Natural killer cell (primary cell): Measurements from ENCODE around the gene CHD3. TPM values are rescaled to one million over a fixed set of nuclear protein-coding genes. Genes with fewer than 3 reads are reported as not detected.

ENCODE experiments used
- ATAC-seq, 3 donors: fragments of 150-1000 bp in 2 of 3; fragments of 200-7000 bp in 1 of 3; cut with Tn5 transposase; 1 replicate in 1 of 3; 2 replicates in 2 of 3; pipeline ENCODE4 v1.10.0; 2021; ENCODE audit warnings: mild to moderate bottlenecking in 2 of 3, moderate library complexity in 2 of 3
- DNase-seq, 2 donors: peaks; one replicate each; pipeline versions ENCODE4 v3.0.0 to v3.0.0-alpha.2; 2013 to 2021; ENCODE audit warnings: mixed read lengths in 1 of 2
- H3K27ac ChIP-seq: one replicate; pipeline ENCODE4 v1.5.1; 2013; ENCODE audit warnings: mild to moderate bottlenecking, low read length
- H3K27me3 ChIP-seq: one replicate; pipeline ENCODE4 v1.6.1; 2013; ENCODE audit warnings: low read length; ENCODE audit not compliant: control insufficient read depth, insufficient read depth
- H3K36me3 ChIP-seq: one replicate; pipeline ENCODE4 v1.6.1; 2013; ENCODE audit warnings: low read length; ENCODE audit not compliant: control insufficient read depth, insufficient read depth
- H3K4me1 ChIP-seq: one replicate; pipeline ENCODE4 v1.6.1; 2013; ENCODE audit warnings: low read length; ENCODE audit not compliant: control insufficient read depth, insufficient read depth
- H3K4me3 ChIP-seq: one replicate; pipeline ENCODE4 v1.5.1; 2013; ENCODE audit warnings: low read length
- H3K9me3 ChIP-seq: one replicate; pipeline ENCODE4 v1.6.1; 2013; ENCODE audit warnings: low read length; ENCODE audit not compliant: control insufficient read depth, insufficient read depth
- H3K27ac Mint-ChIP-seq, 2 donors: one replicate each; pipeline ENCODE4 v1.8.0; 2022; ENCODE audit warnings: mild to moderate bottlenecking in 2 of 2, mixed read lengths in 2 of 2, moderate library complexity in 1 of 2
- H3K27me3 Mint-ChIP-seq, 2 donors: one replicate each; pipeline ENCODE4 v1.8.0; 2022; ENCODE audit warnings: low read depth in 2 of 2, mixed read lengths in 2 of 2
- H3K36me3 Mint-ChIP-seq: one replicate; pipeline ENCODE4 v1.8.0; 2022; ENCODE audit warnings: mixed read lengths
- H3K4me1 Mint-ChIP-seq, 2 donors: one replicate each; pipeline ENCODE4 v1.8.0; 2022; ENCODE audit warnings: mixed read lengths in 2 of 2
- H3K4me3 Mint-ChIP-seq: one replicate; pipeline ENCODE4 v1.8.0; 2022; ENCODE audit warnings: mild to moderate bottlenecking, moderate library complexity, mixed read lengths
- H3K9me3 Mint-ChIP-seq, 2 donors: one replicate each; pipeline ENCODE4 v1.8.0; 2022; ENCODE audit warnings: mixed read lengths in 2 of 2
- CTCF ChIP-seq: fragments of 200-600 bp; IDR thresholded peaks from one replicate; pipeline ENCODE4 v1.8.0; 2022; ENCODE audit warnings: antibody characterized with exemption
- whole genome bisulfite sequencing: methylation state at CpG from one replicate; pipeline ENCODE4 v1.1.7; 2013; ENCODE audit warnings: missing lambda C conversion rate; ENCODE audit not compliant: insufficient coverage; 5-methylcytosine and 5-hydroxymethylcytosine counted together
- intact Hi-C: fragments of 100-400 bp; cut with micrococcal nuclease; formaldehyde crosslinking; loops from one replicate; pipeline ENCODE4 v1.14.2; 2022
- total RNA-seq, 4 donors: library from RNA; stranded (reverse); fragments of 120-200 nt in 1 of 4; gene quantifications; one replicate each; pipeline versions ENCODE4 v1.2.3 to v1.2.4, GENCODE V29; 2013 to 2022

CHD3 gene
- total RNA-seq, 3 donors from 2014 or later (not counting 1 experiment from before 2014, with no cell fraction given), result 215 to 275 (median 218) TPM

- H3K27ac ChIP-seq, result no peak overlapping the region
- TF ChIP-seq CTCF, result no peak
- Mint-ChIP-seq H3K4me3 (peak overlapping the region; percentile 67), H3K9me3 (no peaks in the 10 kb centered on the region), H3K27ac (peak overlapping the region; percentile 74 to 83), H3K36me3 (no peaks in the 10 kb centered on the region), H3K4me1 (peaks cover 12 to 17% of the 10 kb centered on the region in 2 donors), H3K27me3 (no peaks in the 10 kb centered on the region)
- H3K36me3 ChIP-seq, result peaks cover 6% of the 10 kb centered on the region
- H3K4me3 ChIP-seq, result no peak overlapping the region
- DNase-seq (peak in 1 of 2 donors; percentile 39), ATAC-seq (no peak)
- H3K4me1 ChIP-seq, result peaks cover 42% of the 10 kb centered on the region
- 96% methylated on average over 50 of the region's 51 CpGs for WGBS
- H3K9me3 ChIP-seq, result no peaks in the 10 kb centered on the region
- intact Hi-C loops, result loop anchor here (10.0 kb wide), 1 partner anchor 108 kb away; no protein-coding TSS in a partner anchor
- no peaks in the 10 kb centered on the region for H3K27me3 ChIP-seq
Observed at GRCh38 chr17:7852919-7853690, 35.5 kb upstream of the CHD3 start.

GRCh38 chr17:7853691-7854038 is 34.9 kb upstream of the CHD3 start:
- Mint-ChIP-seq H3K4me3 (peak overlapping the region; percentile 77), H3K27me3 (no peaks in the 10 kb centered on the region), H3K36me3 (no peaks in the 10 kb centered on the region), H3K9me3 (no peaks in the 10 kb centered on the region), H3K27ac (peak overlapping the region; percentile 36 to 79), H3K4me1 (peaks cover 12 to 17% of the 10 kb centered on the region in 2 donors)
- DNase-seq (no peak), ATAC-seq (no peak)
- no peak for TF ChIP-seq CTCF
- WGBS, result 94% methylated on average over 21 of the region's 21 CpGs
- Histone ChIP-seq H3K9me3 (no peaks in the 10 kb centered on the region), H3K4me3 (no peak overlapping the region), H3K4me1 (peaks cover 47% of the 10 kb centered on the region), H3K27me3 (no peaks in the 10 kb centered on the region), H3K27ac (no peak overlapping the region), H3K36me3 (peaks cover 4% of the 10 kb centered on the region)
- intact Hi-C loops, result loop anchor here (10.0 kb wide), 1 partner anchor 109 kb away; no protein-coding TSS in a partner anchor

- Mint-ChIP-seq H3K4me1 (peaks cover 12 to 17% of the 10 kb centered on the region in 2 donors), H3K27ac (peak overlapping the region; percentile 36 to 79), H3K4me3 (peak overlapping the region; percentile 77), H3K36me3 (no peaks in the 10 kb centered on the region), H3K9me3 (no peaks in the 10 kb centered on the region), H3K27me3 (no peaks in the 10 kb centered on the region)
- no peak for ATAC-seq
- H3K27me3 ChIP-seq, result no peaks in the 10 kb centered on the region
- no peak overlapping the region for H3K27ac ChIP-seq
- H3K36me3 ChIP-seq, result peaks cover 2% of the 10 kb centered on the region
- H3K4me1 ChIP-seq, result peaks cover 48% of the 10 kb centered on the region
- H3K9me3 ChIP-seq, result no peaks in the 10 kb centered on the region
- TF ChIP-seq CTCF, result no peak
- intact Hi-C loops, result loop anchor here (10.0 kb wide), 1 partner anchor 109 kb away; no protein-coding TSS in a partner anchor
- WGBS, result 94% methylated on average over 29 of the region's 31 CpGs
- H3K4me3 ChIP-seq, result no peak overlapping the region
- DNase-seq, result peak in 1 of 2 donors; percentile 26
Observed at GRCh38 chr17:7854078-7854777, 34.4 kb upstream of the CHD3 start.
